Spleen (tissue), 7 donors: Measurements from ENCODE around the gene SUPT6H.

Experiments
- POLR2AphosphoS5 ChIP-seq, 3 donors: sonication (generic); formaldehyde crosslinking; IDR thresholded peaks; one replicate each; pipeline ENCODE4 v1.5.1; 2017; ENCODE audit warnings: antibody characterized with exemption in 3 of 3
- TF ChIP-seq, protein P1 (sequence below), 11 experiments: fragments of 200-600 bp in 7 of 11; fragments of 450-650 bp in 4 of 11; sonication (generic) in 4 of 11; IDR thresholded peaks in 8 of 11; conservative IDR thresholded peaks in 3 of 11; 1 replicate in 7 of 11; 2 replicates in 4 of 11; pipeline versions ENCODE4 v1.4.0 to v1.8.0; 2016 to 2021; ENCODE audit warnings: antibody characterized with exemption in 11 of 11, inconsistent platforms in 4 of 11, mild to moderate bottlenecking in 1 of 11
- donor health status: DM: no; HTN: no; CAD: no; lungs with moderate emphysema.
- donor health status: DM: no; HTN: no; CAD: no.
- donor health status: DM: no; HTN: no; CAD: no.

DNA sequence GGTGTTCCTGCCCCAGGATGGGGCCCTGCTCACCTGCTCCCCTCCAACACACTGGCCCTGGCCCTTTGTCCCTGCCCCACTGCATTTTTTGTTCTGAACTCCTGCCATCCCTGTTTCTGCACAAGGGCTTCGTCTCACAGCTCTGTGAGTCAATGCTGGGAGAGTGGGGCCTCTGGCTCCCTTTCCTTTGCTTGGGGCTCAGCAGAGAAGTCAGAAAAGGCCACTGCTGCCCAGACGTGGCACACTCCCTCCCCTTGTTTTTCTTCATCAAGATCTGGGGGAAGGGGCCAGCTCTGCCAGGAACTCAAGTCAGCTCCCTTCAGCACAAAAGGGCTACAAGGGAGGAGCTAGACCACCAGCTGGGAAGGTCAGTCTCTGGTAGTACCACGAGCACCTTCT lies 40.7 kb downstream of the SUPT6H start:
- TF ChIP-seq POLR2AphosphoS5 (IDR thresholded peaks at IDR 0.05), result no peak
- TF ChIP-seq, protein P1, sequence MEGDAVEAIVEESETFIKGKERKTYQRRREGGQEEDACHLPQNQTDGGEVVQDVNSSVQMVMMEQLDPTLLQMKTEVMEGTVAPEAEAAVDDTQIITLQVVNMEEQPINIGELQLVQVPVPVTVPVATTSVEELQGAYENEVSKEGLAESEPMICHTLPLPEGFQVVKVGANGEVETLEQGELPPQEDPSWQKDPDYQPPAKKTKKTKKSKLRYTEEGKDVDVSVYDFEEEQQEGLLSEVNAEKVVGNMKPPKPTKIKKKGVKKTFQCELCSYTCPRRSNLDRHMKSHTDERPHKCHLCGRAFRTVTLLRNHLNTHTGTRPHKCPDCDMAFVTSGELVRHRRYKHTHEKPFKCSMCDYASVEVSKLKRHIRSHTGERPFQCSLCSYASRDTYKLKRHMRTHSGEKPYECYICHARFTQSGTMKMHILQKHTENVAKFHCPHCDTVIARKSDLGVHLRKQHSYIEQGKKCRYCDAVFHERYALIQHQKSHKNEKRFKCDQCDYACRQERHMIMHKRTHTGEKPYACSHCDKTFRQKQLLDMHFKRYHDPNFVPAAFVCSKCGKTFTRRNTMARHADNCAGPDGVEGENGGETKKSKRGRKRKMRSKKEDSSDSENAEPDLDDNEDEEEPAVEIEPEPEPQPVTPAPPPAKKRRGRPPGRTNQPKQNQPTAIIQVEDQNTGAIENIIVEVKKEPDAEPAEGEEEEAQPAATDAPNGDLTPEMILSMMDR (IDR thresholded peaks at IDR 0.05 in 8 of 11, conservative IDR thresholded peaks at IDR 0.05 in 3 of 11), result no peak
